ENCODE measurements around the gene KIF20A. TPM values are rescaled to one million over a fixed set of nuclear protein-coding genes. Genes with fewer than 3 reads are reported as not detected.
"Not testable (repeated sequence)": the region's sequence is repeated elsewhere in the genome, so short reads cannot be mapped to it uniquely, and the experiment has no call there.

Gene KIF20A
- polyA plus RNA-seq, 1 experiment: 25.4 TPM

DNA sequence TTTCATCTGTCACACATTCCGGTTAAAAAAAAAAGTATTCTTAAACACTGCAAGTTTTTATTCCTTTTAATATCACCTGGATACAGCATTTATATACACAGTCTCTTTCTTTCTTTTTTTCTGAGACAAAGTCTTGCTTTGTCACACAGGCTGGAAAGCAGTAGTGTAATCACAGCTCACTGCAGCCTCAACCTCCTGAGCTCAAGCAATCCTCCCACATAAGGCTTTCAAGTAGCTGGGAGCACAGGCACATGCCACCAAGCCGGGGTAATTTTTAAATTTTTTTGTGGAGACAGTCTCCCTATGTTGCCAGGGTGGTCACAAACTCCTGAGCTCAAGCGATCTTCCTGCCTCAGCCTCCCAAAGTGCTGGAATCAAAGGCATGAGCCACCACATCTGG lies 13.9 kb downstream of the KIF20A start:
- ChIA-PET CTCF (no interaction called here), POLR2A (no interaction called here)
- no peaks in the 10 kb centered on the region for H3K9me3 ChIP-seq (ENCODE audit: control insufficient read depth, insufficient read depth, low read length)
- no peak for DNase-seq (ENCODE audit: low read depth, low spot score)
- no peak overlapping the region for H3K4me3 ChIP-seq (ENCODE audit: low read depth, low read length)
- no peak overlapping the region for H3K27ac ChIP-seq (ENCODE audit: low read depth, low read length)
- TF ChIP-seq, protein P1, sequence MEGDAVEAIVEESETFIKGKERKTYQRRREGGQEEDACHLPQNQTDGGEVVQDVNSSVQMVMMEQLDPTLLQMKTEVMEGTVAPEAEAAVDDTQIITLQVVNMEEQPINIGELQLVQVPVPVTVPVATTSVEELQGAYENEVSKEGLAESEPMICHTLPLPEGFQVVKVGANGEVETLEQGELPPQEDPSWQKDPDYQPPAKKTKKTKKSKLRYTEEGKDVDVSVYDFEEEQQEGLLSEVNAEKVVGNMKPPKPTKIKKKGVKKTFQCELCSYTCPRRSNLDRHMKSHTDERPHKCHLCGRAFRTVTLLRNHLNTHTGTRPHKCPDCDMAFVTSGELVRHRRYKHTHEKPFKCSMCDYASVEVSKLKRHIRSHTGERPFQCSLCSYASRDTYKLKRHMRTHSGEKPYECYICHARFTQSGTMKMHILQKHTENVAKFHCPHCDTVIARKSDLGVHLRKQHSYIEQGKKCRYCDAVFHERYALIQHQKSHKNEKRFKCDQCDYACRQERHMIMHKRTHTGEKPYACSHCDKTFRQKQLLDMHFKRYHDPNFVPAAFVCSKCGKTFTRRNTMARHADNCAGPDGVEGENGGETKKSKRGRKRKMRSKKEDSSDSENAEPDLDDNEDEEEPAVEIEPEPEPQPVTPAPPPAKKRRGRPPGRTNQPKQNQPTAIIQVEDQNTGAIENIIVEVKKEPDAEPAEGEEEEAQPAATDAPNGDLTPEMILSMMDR (IDR thresholded peaks at IDR 0.05; ENCODE audit: low read depth, low read length): no peak
- H3K27me3 ChIP-seq (ENCODE audit: control insufficient read depth, insufficient read depth, low read length): no peaks in the 10 kb centered on the region

DNA sequence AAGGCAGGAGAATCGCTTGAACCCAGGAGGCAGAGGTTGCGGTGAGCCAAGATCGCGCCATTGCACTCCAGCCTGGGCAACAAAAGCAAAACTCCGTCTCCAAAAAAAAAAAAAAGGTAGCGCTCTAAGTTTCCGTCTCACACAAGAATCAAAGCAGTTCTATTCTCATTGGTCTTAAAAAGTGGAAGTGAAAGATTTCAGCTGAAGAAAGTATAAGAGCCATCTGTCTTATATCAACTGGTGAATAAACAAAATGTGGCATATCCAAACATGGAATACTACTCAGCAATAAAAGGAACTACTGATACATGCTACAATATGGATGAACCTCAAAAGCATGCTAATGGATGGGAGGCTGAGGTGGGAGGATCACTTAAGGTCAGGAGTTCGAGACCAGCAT lies 14.9 kb downstream of the KIF20A start:
- H3K27me3 ChIP-seq (ENCODE audit: control insufficient read depth, insufficient read depth, low read length); DNase-seq (ENCODE audit: low read depth, low spot score); H3K4me3 ChIP-seq (ENCODE audit: low read depth, low read length); H3K27ac ChIP-seq (ENCODE audit: low read depth, low read length); H3K9me3 ChIP-seq (ENCODE audit: control insufficient read depth, insufficient read depth, low read length); CTCF ChIA-PET: not testable (repeated sequence)
- POLR2A ChIA-PET: interaction anchor here (0.7 kb wide), 1 partner anchor 14 kb away, joined by 5 read pairs; no protein-coding TSS in a partner anchor

- Histone ChIP-seq H3K9me3 (ENCODE audit: control insufficient read depth, insufficient read depth, low read length) (no peaks in the 10 kb centered on the region), H3K4me3 (ENCODE audit: low read depth, low read length) (no peak overlapping the region), H3K27me3 (ENCODE audit: control insufficient read depth, insufficient read depth, low read length) (no peaks in the 10 kb centered on the region), H3K27ac (ENCODE audit: low read depth, low read length) (no peak overlapping the region)
- TF ChIP-seq, protein P1 (IDR thresholded peaks at IDR 0.05; ENCODE audit: low read depth, low read length): no peak
- no peak for DNase-seq (ENCODE audit: low read depth, low spot score)
- CTCF ChIA-PET: no interaction called here
- POLR2A ChIA-PET: no interaction called here
Observed at GRCh38 chr5:138210985-138211384, 32.1 kb downstream of the KIF20A start.

DNA sequence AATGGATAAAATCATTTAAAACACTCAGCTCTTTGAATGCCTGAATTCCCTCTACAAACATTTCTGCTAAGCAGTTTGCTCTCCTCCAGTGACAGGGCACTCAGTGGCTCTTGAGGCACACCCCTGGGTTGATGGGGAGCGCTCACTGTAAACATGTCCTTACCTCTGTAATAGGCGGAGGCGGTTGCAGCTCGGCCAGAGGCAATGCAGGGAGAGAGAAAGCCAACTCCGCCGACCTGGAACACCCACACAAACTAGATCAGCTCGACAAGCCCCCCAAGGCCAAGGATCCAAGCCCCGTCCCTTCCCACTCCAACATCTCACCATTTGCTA lies 33.9 kb downstream of the KIF20A start:
- H3K27me3 ChIP-seq (ENCODE audit: control insufficient read depth, insufficient read depth, low read length): no peaks in the 10 kb centered on the region
- POLR2A ChIA-PET: interaction anchor here (1.0 to 2.2 kb wide), 5 partner anchors 24 to 142 kb away, joined by 3 to 10 read pairs (median 4); partner anchors contain the start of genes BRD8, FAM53C and KIF20A
- peak overlapping the region; percentile 77 for H3K27ac ChIP-seq (ENCODE audit: low read depth, low read length)
- H3K9me3 ChIP-seq (ENCODE audit: control insufficient read depth, insufficient read depth, low read length): no peaks in the 10 kb centered on the region
- CTCF ChIA-PET: interaction anchor here (3.2 to 3.3 kb wide), 2 partner anchors 10 to 140 kb away, joined by 19 to 20 read pairs; partner anchors contain the start of gene KDM3B
- no peak for DNase-seq (ENCODE audit: low read depth, low spot score)
- TF ChIP-seq, protein P1 (IDR thresholded peaks at IDR 0.05; ENCODE audit: low read depth, low read length): no peak
- H3K4me3 ChIP-seq (ENCODE audit: low read depth, low read length): peak overlapping the region; percentile 98

GRCh38 chr5:138213161-138214029 lies 34.5 kb downstream of the KIF20A start, which contains the start of gene CDC23:
Gene CDC23, minus strand, starts transcription at chr5:138213323. Its CDS starts 11 bp downstream, at chr5:138213312.
- Histone ChIP-seq H3K27me3 (ENCODE audit: control insufficient read depth, insufficient read depth, low read length) (no peaks in the 10 kb centered on the region), H3K27ac (ENCODE audit: low read depth, low read length) (peak within 1 kb of the TSS; percentile 77), H3K9me3 (ENCODE audit: control insufficient read depth, insufficient read depth, low read length) (no peaks in the 10 kb centered on the region), H3K4me3 (ENCODE audit: low read depth, low read length) (peak within 1 kb of the TSS; percentile 98)
- POLR2A ChIA-PET: interaction anchor here (1.0 to 2.2 kb wide), 5 partner anchors 25 to 141 kb away, joined by 3 to 10 read pairs (median 4); partner anchors contain the start of genes BRD8, FAM53C and KIF20A
- DNase-seq (ENCODE audit: low read depth, low spot score): peak; percentile 91
- CTCF ChIA-PET: interaction anchor here (3.2 to 3.3 kb wide), 2 partner anchors 9 to 139 kb away, joined by 19 to 20 read pairs; partner anchors contain the start of gene KDM3B
- TF ChIP-seq, protein P1 (IDR thresholded peaks at IDR 0.05; ENCODE audit: low read depth, low read length): no peak
